Osteoblast (primary cell): ENCODE results near the gene E2F1. TPM values are rescaled to one million over a fixed set of nuclear protein-coding genes. Genes with fewer than 3 reads are reported as not detected.
"Not testable (repeated sequence)": the region's sequence is repeated elsewhere in the genome, so short reads cannot be mapped to it uniquely, and the experiment has no call there.

Experiments
- DNase-seq: peaks from one replicate; pipeline ENCODE4 v3.0.0; 2011; ENCODE audit warnings: low spot score, mixed read lengths; ENCODE audit not compliant: insufficient read length; ENCODE audit errors: missing footprints
- H2AFZ ChIP-seq: 2 replicates; pipeline ENCODE4 v1.6.0; 2011; ENCODE audit warnings: mild to moderate bottlenecking, low read length
- H3K27ac ChIP-seq: 2 replicates; pipeline ENCODE4 v1.5.1; 2011; ENCODE audit warnings: mild to moderate bottlenecking, low read depth, low read length, moderate library complexity
- H3K27me3 ChIP-seq: 2 replicates; pipeline ENCODE4 v1.6.0; 2012; ENCODE audit warnings: mild to moderate bottlenecking, control low read depth, inconsistent platforms, low read length, moderate library complexity; ENCODE audit not compliant: insufficient read depth
- H3K36me3 ChIP-seq: 2 replicates; pipeline ENCODE4 v1.5.1; 2011; ENCODE audit warnings: mild to moderate bottlenecking, low read length, control low read depth, moderate library complexity; ENCODE audit not compliant: insufficient read depth
- H3K4me1 ChIP-seq: 2 replicates; pipeline ENCODE4 v1.5.1; 2011; ENCODE audit warnings: mild to moderate bottlenecking, low read length, control low read depth, moderate library complexity; ENCODE audit not compliant: insufficient read depth
- H3K4me2 ChIP-seq: 2 replicates; pipeline ENCODE4 v1.6.0; 2011; ENCODE audit warnings: mild to moderate bottlenecking, low read length; ENCODE audit not compliant: insufficient read depth
- H3K4me3 ChIP-seq: fragments of 200-600 bp; sonication (generic); 3 replicates; pipeline ENCODE4 v1.5.1; 2012; ENCODE audit warnings: mild to moderate bottlenecking, low read length, inconsistent platforms; ENCODE audit not compliant: insufficient read depth
- H3K79me2 ChIP-seq: 2 replicates; pipeline ENCODE4 v1.6.0; 2012; ENCODE audit warnings: mild to moderate bottlenecking, low read length, control low read depth, inconsistent platforms; ENCODE audit not compliant: insufficient read depth
- H3K9me3 ChIP-seq: 2 replicates; pipeline ENCODE4 v1.5.1; 2011; ENCODE audit warnings: low read depth, low read length, control low read depth
- H4K20me1 ChIP-seq: 2 replicates; pipeline ENCODE4 v1.6.0; 2012; ENCODE audit warnings: mild to moderate bottlenecking, low read length, control low read depth; ENCODE audit not compliant: insufficient read depth
- CTCF ChIP-seq: IDR thresholded peaks from 2 replicates; pipeline ENCODE4 v1.5.1; 2011; ENCODE audit warnings: mild to moderate bottlenecking, low read depth, low read length, moderate library complexity; ENCODE audit errors: extremely low read depth
- total RNA-seq: library from RNA; depleted of rRNA; stranded (reverse); fragments of >200 nt; gene quantifications from 2 replicates; pipeline ENCODE4 v1.2.3, GENCODE V29; 2012

E2F1 gene
- total RNA-seq, 1 donor = 1.4 TPM

- Histone ChIP-seq H3K9me3 (no peaks in the 10 kb centered on the region), H3K79me2 (no peaks in the 10 kb centered on the region), H3K4me1 (no peaks in the 10 kb centered on the region), H3K27ac (no peak overlapping the region), H3K4me3 (no peak overlapping the region), H3K36me3 (peaks cover 43% of the 10 kb centered on the region), H3K4me2 (no peak overlapping the region), H3K27me3 (no peaks in the 10 kb centered on the region), H4K20me1 (peaks cover under 1% of the 10 kb centered on the region), H2AFZ (no peak overlapping the region)
- no peak for DNase-seq
- no peak for TF ChIP-seq CTCF
These were observed 45.9 kb downstream of the E2F1 start for GRCh38 chr20:33640287-33640686.

GRCh38 chr20:33636776-33637175, 49.4 kb downstream of the E2F1 start:
- no peaks in the 10 kb centered on the region for H3K27me3 ChIP-seq
- peaks cover 34% of the 10 kb centered on the region for H3K36me3 ChIP-seq
- no peak for DNase-seq
- no peaks in the 10 kb centered on the region for H3K79me2 ChIP-seq
- H3K27ac ChIP-seq = no peak overlapping the region
- TF ChIP-seq CTCF = no peak
- no peaks in the 10 kb centered on the region for H3K9me3 ChIP-seq
- no peak overlapping the region for H3K4me2 ChIP-seq
- no peaks in the 10 kb centered on the region for H4K20me1 ChIP-seq
- H3K4me3 ChIP-seq = no peak overlapping the region
- H3K4me1 ChIP-seq = no peaks in the 10 kb centered on the region
- no peak overlapping the region for H2AFZ ChIP-seq

- TF ChIP-seq CTCF = no peak
- H3K4me2 ChIP-seq = no peak overlapping the region
- no peaks in the 10 kb centered on the region for H3K27me3 ChIP-seq
- no peaks in the 10 kb centered on the region for H3K9me3 ChIP-seq
- H3K79me2 ChIP-seq = no peaks in the 10 kb centered on the region
- H2AFZ ChIP-seq = no peak overlapping the region
- H4K20me1 ChIP-seq = peaks cover under 1% of the 10 kb centered on the region
- no peak for DNase-seq
- no peak overlapping the region for H3K27ac ChIP-seq
- no peaks in the 10 kb centered on the region for H3K4me1 ChIP-seq
- H3K36me3 ChIP-seq = peaks cover 31% of the 10 kb centered on the region
- no peak overlapping the region for H3K4me3 ChIP-seq
These were observed 50.8 kb downstream of the E2F1 start for GRCh38 chr20:33635341-33635740.

- not testable (repeated sequence) for DNase-seq, H2AFZ ChIP-seq, H3K9me3 ChIP-seq, H3K4me3 ChIP-seq, H3K27me3 ChIP-seq, H3K27ac ChIP-seq, H3K4me2 ChIP-seq, H3K79me2 ChIP-seq, H4K20me1 ChIP-seq, H3K4me1 ChIP-seq
- H3K36me3 ChIP-seq = peaks cover 35% of the 10 kb centered on the region
These were observed 54.3 kb downstream of the E2F1 start for GRCh38 chr20:33631910-33632309.
